Measurements from ENCODE around the gene CNTN5. TPM values are rescaled to one million over a fixed set of nuclear protein-coding genes. Genes with fewer than 3 reads are reported as not detected.

The CNTN5 gene
- total RNA-seq, 4 donors from 2014 or later = not detected

- Histone ChIP-seq H3K9me3 (no peaks in the 10 kb centered on the region), H3K27ac (no peak overlapping the region), H3K4me3 (no peak overlapping the region), H3K4me1 (no peaks in the 10 kb centered on the region), H3K36me3 (no peaks in the 10 kb centered on the region), H3K27me3 (no peaks in the 10 kb centered on the region)
- DNase-seq (ENCODE audit: low spot score in 2 of 2) = no peak
- no peak for TF ChIP-seq POLR2A (IDR thresholded peaks at IDR 0.05)
- TF ChIP-seq POLR2AphosphoS5 (IDR thresholded peaks at IDR 0.05) = no peak
- no peak for TF ChIP-seq EP300 (IDR thresholded peaks at IDR 0.05)
- TF ChIP-seq CTCF (IDR thresholded peaks at IDR 0.05) = no peak
- 36% methylated on average over 13 of the region's 13 CpGs for WGBS
Observed at GRCh38 chr11:99316776-99317520, 296.2 kb downstream of the CNTN5 start.

DNA sequence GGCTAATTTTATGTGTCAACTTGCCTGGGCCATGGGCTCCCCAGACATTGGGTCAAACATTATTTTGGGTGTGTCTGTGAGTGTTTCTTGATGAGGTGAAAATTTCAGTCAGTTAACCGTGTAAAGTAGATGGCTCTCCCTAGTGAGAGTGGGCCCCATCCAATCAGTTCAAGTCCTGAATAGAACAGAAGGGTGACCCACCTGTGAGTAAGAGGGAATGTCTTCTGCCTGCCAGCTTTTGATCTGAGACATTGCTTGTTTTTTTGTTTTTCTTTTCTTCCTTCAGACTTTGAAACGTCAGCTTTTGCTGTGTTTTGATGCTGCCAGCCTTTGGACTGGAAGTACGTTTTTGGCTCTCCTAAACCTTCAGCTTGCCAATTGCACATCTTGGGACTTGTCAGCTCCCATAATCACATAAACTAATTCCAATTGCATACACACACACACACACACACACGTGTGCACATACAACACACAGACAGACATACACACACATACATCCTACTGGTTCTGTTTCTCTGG, 300.1 kb downstream of the CNTN5 start:
- WGBS = 45% methylated on average over 4 of the region's 4 CpGs
- Histone ChIP-seq H3K36me3 (no peaks in the 10 kb centered on the region), H3K4me3 (no peak overlapping the region), H3K27ac (no peak overlapping the region), H3K27me3 (no peaks in the 10 kb centered on the region), H3K9me3 (no peaks in the 10 kb centered on the region), H3K4me1 (no peaks in the 10 kb centered on the region)
- TF ChIP-seq POLR2A (IDR thresholded peaks at IDR 0.05) (no peak), POLR2AphosphoS5 (IDR thresholded peaks at IDR 0.05) (no peak), EP300 (IDR thresholded peaks at IDR 0.05) (no peak), CTCF (IDR thresholded peaks at IDR 0.05) (no peak)
- DNase-seq (ENCODE audit: low spot score in 2 of 2) = no peak

DNA sequence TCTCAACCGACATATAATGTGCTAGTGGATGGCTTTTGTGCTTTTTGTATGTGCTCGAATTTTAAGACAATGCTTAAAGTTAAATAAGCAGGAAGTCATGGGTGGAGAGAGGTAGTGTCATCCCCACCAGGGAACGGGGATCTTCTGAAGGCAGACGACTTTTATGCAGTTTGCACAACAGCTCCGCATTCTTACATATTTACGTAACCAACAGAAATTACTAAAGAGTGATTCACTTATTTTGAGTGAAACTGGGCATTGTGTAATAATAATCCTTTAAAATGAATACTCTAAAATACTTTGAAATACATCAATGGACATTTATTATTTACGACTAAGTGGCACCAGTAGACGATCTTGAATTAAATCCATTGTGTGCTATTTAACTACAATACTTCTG, 305.1 kb downstream of the CNTN5 start:
- H3K4me3 ChIP-seq = no peak overlapping the region
- TF ChIP-seq CTCF (IDR thresholded peaks at IDR 0.05) (no peak), POLR2AphosphoS5 (IDR thresholded peaks at IDR 0.05) (no peak), EP300 (IDR thresholded peaks at IDR 0.05) (no peak), POLR2A (IDR thresholded peaks at IDR 0.05) (no peak)
- DNase-seq (ENCODE audit: low spot score in 2 of 2) = no peak
- H3K4me1 ChIP-seq = no peaks in the 10 kb centered on the region
- 67% methylated on average over 8 of the region's 8 CpGs for WGBS
- no peaks in the 10 kb centered on the region for H3K27me3 ChIP-seq
- H3K27ac ChIP-seq = no peak overlapping the region
- no peaks in the 10 kb centered on the region for H3K9me3 ChIP-seq
- no peaks in the 10 kb centered on the region for H3K36me3 ChIP-seq

DNA sequence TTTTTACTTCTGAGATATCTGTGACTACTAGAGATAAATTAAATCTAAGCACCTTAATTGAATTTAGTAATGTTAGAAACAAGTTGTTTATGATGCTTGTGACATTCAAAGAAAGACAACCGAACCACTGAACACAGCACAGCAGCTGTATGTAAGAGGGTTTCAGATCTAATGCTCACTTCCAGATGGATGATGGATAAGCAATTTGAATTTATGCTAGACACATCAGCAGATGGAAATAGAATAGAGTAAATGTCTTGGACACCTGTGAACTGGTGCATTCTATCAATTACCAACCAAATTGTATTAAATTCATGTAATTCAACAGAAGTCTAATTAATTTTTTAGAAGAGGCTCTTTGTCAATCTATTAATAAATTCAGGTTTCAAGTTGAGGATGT, 306.3 kb downstream of the CNTN5 start:
- H3K4me3 ChIP-seq = no peak overlapping the region
- TF ChIP-seq CTCF (IDR thresholded peaks at IDR 0.05) (no peak), POLR2AphosphoS5 (IDR thresholded peaks at IDR 0.05) (no peak), EP300 (IDR thresholded peaks at IDR 0.05) (no peak), POLR2A (IDR thresholded peaks at IDR 0.05) (no peak)
- no peaks in the 10 kb centered on the region for H3K9me3 ChIP-seq
- no peaks in the 10 kb centered on the region for H3K36me3 ChIP-seq
- H3K27me3 ChIP-seq = no peaks in the 10 kb centered on the region
- WGBS = 81% methylated on average over 1 of the region's 1 CpG
- no peak for DNase-seq (ENCODE audit: low spot score in 2 of 2)
- H3K4me1 ChIP-seq = no peaks in the 10 kb centered on the region
- no peak overlapping the region for H3K27ac ChIP-seq

- TF ChIP-seq POLR2AphosphoS5 (IDR thresholded peaks at IDR 0.05) (no peak), EP300 (IDR thresholded peaks at IDR 0.05) (no peak), CTCF (IDR thresholded peaks at IDR 0.05) (no peak)
- 80% methylated on average over 3 of the region's 3 CpGs for WGBS
Observed at GRCh38 chr11:99327527-99327926, 306.8 kb downstream of the CNTN5 start.

More at GRCh38 chr11:99327527-99327926, 306.8 kb downstream of the CNTN5 start:
- H3K27ac ChIP-seq = no peak overlapping the region
- no peak overlapping the region for H3K4me3 ChIP-seq
- no peaks in the 10 kb centered on the region for H3K9me3 ChIP-seq
- H3K27me3 ChIP-seq = no peaks in the 10 kb centered on the region
- H3K36me3 ChIP-seq = no peaks in the 10 kb centered on the region
- no peaks in the 10 kb centered on the region for H3K4me1 ChIP-seq
- DNase-seq (ENCODE audit: low spot score in 2 of 2) = no peak

All from suprapubic skin (tissue), 4 donors.